ENCODE results near the gene VWA8. TPM values are rescaled to one million over a fixed set of nuclear protein-coding genes. Genes with fewer than 3 reads are reported as not detected.

The VWA8 gene
- polyA plus RNA-seq, 1 of the 3 experiments (the other 2 are of a cell fraction) = 5.5 TPM

GRCh38 chr13:41802684-41803444 lies 158.0 kb downstream of the VWA8 start:
- no peaks in the 10 kb centered on the region for H4K20me1 ChIP-seq (ENCODE audit: insufficient read depth)
- DNase-seq = no peak
- no peaks in the 10 kb centered on the region for H3F3A ChIP-seq (replicated peaks; ENCODE audit: insufficient read depth)
- no peak overlapping the region for H3K4me3 ChIP-seq (ENCODE audit: low read depth in 2 of 2, low read length in 1 of 2)
- H3K4me2 ChIP-seq = no peak overlapping the region
- H3K9ac ChIP-seq = no peak overlapping the region
- no peaks in the 10 kb centered on the region for H3K9me3 ChIP-seq
- H2AFZ ChIP-seq (ENCODE audit: low read depth) = no peak overlapping the region
- POLR2A ChIA-PET = no interaction called here
- WGBS (ENCODE audit: low lambda C conversion rate) = 82% methylated on average over 1 of the region's 1 CpG
- peaks cover 3 to 14% of the 10 kb centered on the region in 2 experiments for H3K36me3 ChIP-seq (replicated peaks in 1 of 2; ENCODE audit: control insufficient read depth in 1 of 2, insufficient read depth in 2 of 2, low read length in 1 of 2)
- H3K27me3 ChIP-seq (ENCODE audit: insufficient read depth) = no peaks in the 10 kb centered on the region
- H3K4me1 ChIP-seq (ENCODE audit: control insufficient read depth in 1 of 2, insufficient read depth in 2 of 2, low read depth in 1 of 2, low read length in 1 of 2) = no peaks in the 10 kb centered on the region
- TF ChIP-seq NRF1 (IDR thresholded peaks at IDR 0.05; ENCODE audit: low read depth, low read length) (no peak), IRF3 (IDR thresholded peaks at IDR 0.05; ENCODE audit: low read depth, low read length) (no peak), MXI1 (IDR thresholded peaks at IDR 0.05; ENCODE audit: low read depth, low read length) (no peak)
- TF ChIP-seq, protein P1, sequence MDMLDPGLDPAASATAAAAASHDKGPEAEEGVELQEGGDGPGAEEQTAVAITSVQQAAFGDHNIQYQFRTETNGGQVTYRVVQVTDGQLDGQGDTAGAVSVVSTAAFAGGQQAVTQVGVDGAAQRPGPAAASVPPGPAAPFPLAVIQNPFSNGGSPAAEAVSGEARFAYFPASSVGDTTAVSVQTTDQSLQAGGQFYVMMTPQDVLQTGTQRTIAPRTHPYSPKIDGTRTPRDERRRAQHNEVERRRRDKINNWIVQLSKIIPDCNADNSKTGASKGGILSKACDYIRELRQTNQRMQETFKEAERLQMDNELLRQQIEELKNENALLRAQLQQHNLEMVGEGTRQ (IDR thresholded peaks at IDR 0.05; ENCODE audit: borderline replicate concordance, low read depth, low read length) = no peak
- no peak overlapping the region; a peak in 1 of 4 replicates for H3K27ac ChIP-seq (ENCODE audit: low read depth in 2 of 2, low read length in 1 of 2)
- no peaks in the 10 kb centered on the region for H3K9me2 ChIP-seq
- H3K79me2 ChIP-seq (ENCODE audit: insufficient read depth) = no peaks in the 10 kb centered on the region
- CTCF ChIA-PET = no interaction called here

DNA sequence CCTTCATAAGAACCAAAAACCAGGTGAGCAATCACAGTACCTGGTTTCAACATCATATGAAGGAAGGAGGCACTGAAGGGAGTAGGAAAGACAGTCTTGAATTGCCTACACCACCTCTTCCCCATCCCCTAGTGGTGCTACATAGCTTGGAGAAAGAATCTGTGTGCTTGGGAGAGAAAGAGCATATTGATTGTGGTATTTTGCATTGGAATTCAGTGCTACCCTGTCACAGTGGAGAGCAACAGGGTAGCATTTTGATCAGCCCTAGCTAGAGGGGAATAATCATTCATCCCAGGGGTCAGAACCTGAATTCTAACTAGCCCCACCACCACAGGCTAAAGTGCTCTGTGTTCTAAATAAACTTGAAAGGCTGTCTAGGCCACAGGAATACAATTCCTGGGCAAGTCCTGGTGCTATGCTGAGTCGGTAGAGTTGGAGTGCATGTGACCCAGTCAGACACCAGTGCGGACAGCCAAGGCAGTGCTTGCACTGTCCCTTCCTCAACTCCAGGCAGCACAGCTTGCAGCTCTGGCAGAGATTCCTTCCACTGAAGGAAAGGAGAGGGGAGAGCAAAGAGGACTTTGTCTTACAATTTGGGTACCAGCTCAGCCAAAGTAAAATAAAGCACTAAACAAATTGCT lies 158.7 kb downstream of the VWA8 start:
- TF ChIP-seq NFIC (IDR thresholded peaks at IDR 0.05; ENCODE audit: borderline replicate concordance) = no peak
- no peak for TF ChIP-seq RAD21 (IDR thresholded peaks at IDR 0.05; ENCODE audit: low read length)
- TF ChIP-seq, protein P1 (IDR thresholded peaks at IDR 0.05; ENCODE audit: borderline replicate concordance, low read depth, low read length) = no peak
- TF ChIP-seq TAF1 (IDR thresholded peaks at IDR 0.05; ENCODE audit: borderline replicate concordance, low read depth, low read length) = no peak
- TF ChIP-seq YY1 (IDR thresholded peaks at IDR 0.05; ENCODE audit: low read depth) = no peak
- no peak for TF ChIP-seq FOXJ3 (CRISPR knock-in tag; IDR thresholded peaks at IDR 0.05)
- no peak for TF ChIP-seq PBX3 (IDR thresholded peaks at IDR 0.05)
- no peak for TF ChIP-seq ZBTB33 (IDR thresholded peaks at IDR 0.05; ENCODE audit: borderline replicate concordance, low read depth)
- no peak for TF ChIP-seq TEAD4 (IDR thresholded peaks at IDR 0.05; ENCODE audit: borderline replicate concordance, insufficient read depth)
- Histone ChIP-seq H3K79me2 (ENCODE audit: insufficient read depth) (no peaks in the 10 kb centered on the region), H3K27me3 (ENCODE audit: insufficient read depth) (no peaks in the 10 kb centered on the region), H3K4me2 (no peak overlapping the region), H3K27ac (ENCODE audit: low read depth in 2 of 2, low read length in 1 of 2) (no peak overlapping the region), H3K9me2 (no peaks in the 10 kb centered on the region), H3K4me3 (ENCODE audit: low read depth in 2 of 2, low read length in 1 of 2) (no peak overlapping the region), H4K20me1 (ENCODE audit: insufficient read depth) (no peaks in the 10 kb centered on the region), H3K9ac (no peak overlapping the region), H3K36me3 (replicated peaks in 1 of 2; ENCODE audit: control insufficient read depth in 1 of 2, insufficient read depth in 2 of 2, low read length in 1 of 2) (peaks cover 3 to 18% of the 10 kb centered on the region in 2 experiments), H2AFZ (ENCODE audit: low read depth) (no peak overlapping the region), H3F3A (replicated peaks; ENCODE audit: insufficient read depth) (no peaks in the 10 kb centered on the region), H3K4me1 (ENCODE audit: control insufficient read depth in 1 of 2, insufficient read depth in 2 of 2, low read depth in 1 of 2, low read length in 1 of 2) (no peaks in the 10 kb centered on the region), H3K9me3 (no peaks in the 10 kb centered on the region)
- DNase-seq = no peak
- POLR2A ChIA-PET = no interaction called here
- CTCF ChIA-PET = no interaction called here
- 100% methylated on average over 1 of the region's 2 CpGs for WGBS (ENCODE audit: low lambda C conversion rate)
